ENCODE data around the gene WFDC5. TPM values are rescaled to one million over a fixed set of nuclear protein-coding genes. Genes with fewer than 3 reads are reported as not detected.

WFDC5 gene, protein sequence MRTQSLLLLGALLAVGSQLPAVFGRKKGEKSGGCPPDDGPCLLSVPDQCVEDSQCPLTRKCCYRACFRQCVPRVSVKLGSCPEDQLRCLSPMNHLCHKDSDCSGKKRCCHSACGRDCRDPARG
- total RNA-seq (2014; rRNA removed; shearing (Covaris generic)): not detected in 2 replicates

DNA sequence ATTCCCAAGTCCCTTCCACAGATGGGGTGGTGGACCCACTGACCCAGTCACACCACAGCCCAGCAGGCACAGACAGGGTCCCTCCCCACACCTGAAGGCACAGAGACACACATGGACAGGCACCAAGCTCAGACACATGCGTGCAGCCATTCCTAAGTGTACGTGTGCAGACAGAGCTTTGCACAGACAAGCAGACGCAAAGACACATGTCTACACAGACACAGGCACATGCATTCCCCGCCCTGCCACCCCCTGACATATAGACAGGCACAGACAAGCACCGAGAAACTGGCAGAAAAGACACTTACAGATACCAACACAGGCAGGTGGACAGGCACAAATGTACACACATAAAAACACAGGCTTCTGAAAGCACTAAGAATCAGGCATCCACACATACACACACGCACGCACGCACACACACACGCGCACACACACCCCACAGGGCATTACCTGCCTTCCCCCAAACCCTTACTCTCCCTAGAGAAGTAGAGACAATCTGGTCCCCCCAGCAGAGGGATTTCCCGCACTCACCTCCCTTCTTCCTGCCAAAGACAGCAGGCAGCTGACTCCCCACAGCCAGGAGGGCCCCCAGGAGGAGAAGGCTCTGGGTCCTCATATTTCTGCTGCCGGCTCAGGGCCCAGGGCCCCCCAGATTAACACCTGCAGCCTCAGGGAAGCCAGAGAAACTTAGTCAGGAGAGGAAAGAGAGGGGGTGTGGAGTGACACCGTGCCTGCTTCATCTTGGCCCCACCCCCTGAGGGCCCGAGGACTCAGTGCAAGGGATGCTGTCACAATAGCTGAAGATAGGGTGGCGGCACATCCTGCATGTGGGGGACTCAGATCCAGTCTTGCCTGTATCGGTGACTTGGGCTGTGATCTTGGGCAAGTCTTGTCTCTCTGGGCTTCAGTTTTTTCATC, at the start of gene WFDC5:
Gene WFDC5 (minus strand): TSS at position 710 of the 921 bp plus-strand sequence. CDS start 91 bp downstream, at position 619.

DNA sequence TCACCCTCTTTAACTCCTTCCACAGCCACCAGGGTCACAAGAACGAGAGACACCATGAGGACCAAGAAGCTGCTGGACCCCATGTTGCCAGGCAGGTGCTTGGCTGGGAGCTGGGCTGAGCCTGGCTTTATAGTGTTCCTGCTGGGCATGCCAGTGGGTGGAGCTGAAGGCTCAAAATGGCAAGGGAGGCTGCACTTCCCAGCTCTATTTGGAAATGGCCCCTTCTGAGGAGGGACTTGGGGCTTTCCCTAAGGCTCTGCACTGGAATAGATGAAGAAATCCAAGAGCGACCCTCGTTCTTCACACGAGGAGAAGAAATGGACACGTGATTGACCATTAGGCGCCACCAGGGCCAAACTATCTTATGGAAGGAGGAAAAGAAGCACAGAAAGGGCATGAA, 9.4 kb upstream of the WFDC5 start, which contains the start of gene WFDC12:
Gene WFDC12 (minus strand): TSS at position 101 of the 400 bp plus-strand sequence. CDS start 18 bp downstream, at position 83.

DNA sequence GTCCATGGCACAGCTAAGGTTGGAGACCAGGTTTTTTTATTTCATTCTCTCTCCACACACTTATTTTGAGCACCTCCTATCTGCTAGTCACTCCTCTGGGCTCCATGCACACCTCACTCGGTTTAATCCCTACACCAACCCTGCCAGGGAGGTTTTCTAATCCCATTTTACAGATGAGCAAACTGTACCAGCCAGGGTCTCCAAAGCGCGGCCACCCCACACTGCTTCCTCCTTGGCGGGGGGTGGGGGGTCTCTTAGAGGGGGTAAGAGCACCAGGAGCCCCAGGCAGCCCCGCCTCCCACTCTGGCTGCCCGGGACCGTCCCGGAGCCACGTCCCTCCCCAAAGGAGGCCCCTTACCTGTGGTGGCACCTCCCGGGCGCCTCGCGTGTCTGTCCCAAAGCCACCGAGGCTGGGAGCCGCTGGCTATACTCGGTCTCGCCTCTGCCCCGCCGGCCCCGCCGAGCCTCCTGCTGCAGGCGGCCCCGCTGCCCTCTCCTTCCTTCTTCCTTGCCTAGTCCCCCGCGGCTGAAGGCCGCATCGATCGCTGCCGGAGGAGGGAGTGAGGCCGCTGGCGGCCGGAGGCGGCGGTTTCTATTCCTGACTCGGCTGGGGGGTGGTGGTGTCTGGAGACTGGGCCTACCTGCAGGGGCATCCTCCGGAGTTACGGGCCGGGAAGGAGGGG, 14.3 kb downstream of the WFDC5 start, which contains the start of gene KCNS1:
Gene KCNS1 (minus strand): TSS at position 565 of the 683 bp plus-strand sequence. CDS start 1,891 bp downstream, outside the sequence.

Other genes with a start within 250 kb of the WFDC5 start
- gene YWHAB, start 229.5 kb downstream of the WFDC5 start, total RNA-seq (2014; rRNA removed; shearing (Covaris generic)): 69.5 and 71.4 TPM in 2 replicates
- gene PABPC1L, start 205.1 kb downstream of the WFDC5 start, total RNA-seq (2014; rRNA removed; shearing (Covaris generic)): 75.0 and 91.4 TPM in 2 replicates
- 94.4 and 102 TPM in 2 replicates for gene TOMM34, start 154.8 kb downstream of the WFDC5 start, total RNA-seq (2014; rRNA removed; shearing (Covaris generic))
- gene STK4, start 148.7 kb downstream of the WFDC5 start, total RNA-seq (2014; rRNA removed; shearing (Covaris generic)): 39.5 and 42.0 TPM in 2 replicates
- not detected in 2 replicates for gene KCNS1, start 14.0 kb downstream of the WFDC5 start, total RNA-seq (2014; rRNA removed; shearing (Covaris generic))
- not detected in 2 replicates for gene WFDC12, start 9.3 kb upstream of the WFDC5 start, total RNA-seq (2014; rRNA removed; shearing (Covaris generic))
- gene PI3, start 59.7 kb upstream of the WFDC5 start, total RNA-seq (2014; rRNA removed; shearing (Covaris generic)): not detected in 2 replicates
- gene SEMG1, start 91.9 kb upstream of the WFDC5 start, total RNA-seq (2014; rRNA removed; shearing (Covaris generic)): not detected in 2 replicates
- not detected in 2 replicates for gene SEMG2, start 106.2 kb upstream of the WFDC5 start, total RNA-seq (2014; rRNA removed; shearing (Covaris generic))
- gene SLPI, start 139.4 kb upstream of the WFDC5 start, total RNA-seq (2014; rRNA removed; shearing (Covaris generic)): not detected in 2 replicates
- not detected in 2 replicates for gene RBPJL, start 191.7 kb upstream of the WFDC5 start, total RNA-seq (2014; rRNA removed; shearing (Covaris generic))
- gene MATN4, start 193.1 kb upstream of the WFDC5 start, total RNA-seq (2014; rRNA removed; shearing (Covaris generic)): 1.1 and 1.9 TPM in 2 replicates
- gene SDC4, start 233.2 kb upstream of the WFDC5 start, total RNA-seq (2014; rRNA removed; shearing (Covaris generic)): 95.3 and 111 TPM in 2 replicates
- gene SYS1, start 248.0 kb upstream of the WFDC5 start, total RNA-seq (2014; rRNA removed; shearing (Covaris generic)): 25.3 and 30.6 TPM in 2 replicates